GM12875 (cell line): ENCODE data around the gene DYNC1LI2.

Source experiments
- H3K4me3 ChIP-seq: one replicate; pipeline ENCODE4 v1.5.1; 2011; ENCODE audit warnings: low read depth, low read length, control low read depth
- TF ChIP-seq, protein P1 (sequence below): IDR thresholded peaks from 2 replicates; pipeline ENCODE4 v1.5.1; 2011; ENCODE audit warnings: low read depth, mild to moderate bottlenecking, control low read depth, inconsistent platforms, low read length, moderate library complexity, borderline replicate concordance; ENCODE audit not compliant: insufficient read depth

Gene DYNC1LI2

GRCh38 chr16:66706506-66706880 is 44.9 kb downstream of the DYNC1LI2 start:
- H3K4me3 ChIP-seq = no peak overlapping the region
- TF ChIP-seq, protein P1, sequence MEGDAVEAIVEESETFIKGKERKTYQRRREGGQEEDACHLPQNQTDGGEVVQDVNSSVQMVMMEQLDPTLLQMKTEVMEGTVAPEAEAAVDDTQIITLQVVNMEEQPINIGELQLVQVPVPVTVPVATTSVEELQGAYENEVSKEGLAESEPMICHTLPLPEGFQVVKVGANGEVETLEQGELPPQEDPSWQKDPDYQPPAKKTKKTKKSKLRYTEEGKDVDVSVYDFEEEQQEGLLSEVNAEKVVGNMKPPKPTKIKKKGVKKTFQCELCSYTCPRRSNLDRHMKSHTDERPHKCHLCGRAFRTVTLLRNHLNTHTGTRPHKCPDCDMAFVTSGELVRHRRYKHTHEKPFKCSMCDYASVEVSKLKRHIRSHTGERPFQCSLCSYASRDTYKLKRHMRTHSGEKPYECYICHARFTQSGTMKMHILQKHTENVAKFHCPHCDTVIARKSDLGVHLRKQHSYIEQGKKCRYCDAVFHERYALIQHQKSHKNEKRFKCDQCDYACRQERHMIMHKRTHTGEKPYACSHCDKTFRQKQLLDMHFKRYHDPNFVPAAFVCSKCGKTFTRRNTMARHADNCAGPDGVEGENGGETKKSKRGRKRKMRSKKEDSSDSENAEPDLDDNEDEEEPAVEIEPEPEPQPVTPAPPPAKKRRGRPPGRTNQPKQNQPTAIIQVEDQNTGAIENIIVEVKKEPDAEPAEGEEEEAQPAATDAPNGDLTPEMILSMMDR = no peak

GRCh38 chr16:66705790-66706505 is 45.5 kb downstream of the DYNC1LI2 start:
- TF ChIP-seq, protein P1 = no peak
- no peak overlapping the region for H3K4me3 ChIP-seq

DNA sequence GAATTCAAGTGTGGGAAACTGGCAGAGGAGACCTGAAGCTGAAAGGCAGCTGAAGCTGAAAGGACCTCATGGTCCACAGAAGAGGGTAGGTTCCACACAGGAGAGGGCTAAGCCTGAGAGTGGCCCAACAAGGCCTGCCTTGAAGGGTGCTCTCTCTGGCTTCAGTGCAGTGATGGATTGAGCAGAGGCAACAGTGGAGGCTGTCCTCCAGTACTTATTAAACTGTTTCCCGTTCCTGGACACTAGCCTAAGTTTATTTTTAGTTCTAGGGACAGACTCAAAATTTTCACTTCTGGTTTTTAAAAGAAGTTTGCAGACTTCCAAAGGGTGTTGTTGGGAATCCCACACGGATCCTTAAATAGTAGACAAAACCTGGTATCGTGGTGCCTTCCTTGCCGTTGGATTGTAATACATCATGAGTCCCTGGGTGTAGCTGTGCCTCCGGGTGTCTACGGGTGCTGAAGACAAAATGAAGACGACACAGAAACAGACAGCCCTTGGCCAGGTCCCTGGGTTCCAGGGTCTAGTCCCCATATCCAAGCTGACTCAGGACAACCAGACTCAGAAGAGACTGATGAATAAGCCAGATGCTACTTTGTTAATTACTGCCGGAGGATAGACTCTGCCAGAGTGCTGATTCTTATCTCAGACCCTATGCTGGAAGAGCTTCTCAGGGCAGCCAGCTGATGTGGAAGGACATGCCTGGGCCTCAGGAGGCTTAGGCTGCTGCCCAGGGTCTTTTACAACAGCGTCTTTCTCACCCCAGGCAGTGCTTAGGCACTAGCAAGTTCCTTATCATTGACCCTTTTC is 47.8 kb downstream of the DYNC1LI2 start:
- H3K4me3 ChIP-seq = no peak overlapping the region
- TF ChIP-seq, protein P1 = no peak

GRCh38 chr16:66701516-66701915 is 49.9 kb downstream of the DYNC1LI2 start:
- TF ChIP-seq, protein P1 = no peak
- no peak overlapping the region for H3K4me3 ChIP-seq

GRCh38 chr16:66701026-66701425 is 50.4 kb downstream of the DYNC1LI2 start:
- H3K4me3 ChIP-seq = no peak overlapping the region
- TF ChIP-seq, protein P1 = no peak

DNA sequence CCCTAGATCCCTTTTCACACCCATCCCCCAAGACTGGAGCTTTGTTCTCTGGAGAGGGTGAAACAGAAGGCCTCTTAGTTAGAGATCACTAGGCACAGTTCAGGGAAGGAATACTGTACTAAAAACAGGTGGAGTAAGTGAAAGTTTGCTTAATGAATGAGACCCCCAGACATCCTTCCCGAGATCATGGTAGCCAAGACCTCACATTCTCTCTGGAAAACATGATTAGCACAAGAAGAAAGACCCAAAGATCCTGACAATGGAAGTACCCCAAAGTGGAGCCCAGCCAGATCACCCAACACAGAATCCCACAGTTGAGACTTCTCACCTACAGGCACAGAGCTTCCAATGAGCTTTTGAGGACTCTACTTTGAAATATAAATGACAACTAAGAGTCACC is 51.5 kb downstream of the DYNC1LI2 start:
- no peak overlapping the region for H3K4me3 ChIP-seq
- TF ChIP-seq, protein P1 = no peak

GRCh38 chr16:66698046-66698445 is 53.4 kb downstream of the DYNC1LI2 start:
- TF ChIP-seq, protein P1 = no peak
- no peak overlapping the region for H3K4me3 ChIP-seq
